HG03354 (cell line): ENCODE results near the gene CRYGB.
"Not testable (repeated sequence)": the region's sequence is repeated elsewhere in the genome, so short reads cannot be mapped to it uniquely, and the experiment has no call there.

ENCODE experiments used
- ATAC-seq: cut with Tn5 transposase; IDR thresholded peaks from one replicate; pipeline ENCODE4 v1.9.1; 2021; ENCODE audit warnings: mild to moderate bottlenecking; ENCODE audit not compliant: unreplicated experiment, poor library complexity, severe bottlenecking

CRYGB gene

DNA sequence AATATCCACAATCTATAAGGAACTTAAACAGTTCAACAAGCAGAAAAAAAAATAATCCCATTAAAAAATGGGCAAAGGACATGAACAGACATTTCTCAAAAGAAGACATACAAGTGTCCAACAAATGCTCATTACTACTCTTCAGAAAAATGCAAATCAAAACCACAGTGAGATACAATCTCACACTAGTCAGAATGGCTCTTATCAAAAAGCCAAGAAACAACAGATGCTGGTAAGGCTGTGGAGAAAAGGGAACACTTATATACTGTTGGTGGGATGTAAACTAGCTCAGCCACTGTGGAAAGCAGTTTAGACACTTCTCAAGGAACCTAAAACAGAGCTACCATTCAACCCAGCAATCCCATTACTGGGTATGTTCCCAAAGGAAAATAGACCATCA lies 7.2 kb upstream of the CRYGB start:
- no peak for ATAC-seq

GRCh38 chr2:208150956-208151355 lies 5.0 kb upstream of the CRYGB start:
- no peak for ATAC-seq

DNA sequence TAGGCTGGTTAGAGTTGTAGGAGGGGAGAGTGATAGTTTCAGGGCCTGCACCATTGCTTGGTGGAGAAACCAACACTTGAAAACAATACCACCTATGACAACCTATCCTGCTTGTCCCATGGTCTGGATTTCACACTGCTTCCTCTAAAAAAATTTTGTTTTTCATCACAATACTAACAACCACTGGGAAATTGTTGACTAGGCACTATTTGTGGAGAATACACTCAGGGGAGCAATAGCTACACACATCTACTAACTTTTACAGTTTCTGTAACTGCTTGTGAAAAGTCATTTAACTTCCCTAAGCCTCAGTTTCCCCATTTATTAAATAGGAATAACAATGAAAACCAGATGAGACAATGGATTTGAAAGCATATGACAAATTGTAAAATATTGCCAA lies 4.1 kb upstream of the CRYGB start:
- no peak for ATAC-seq

DNA sequence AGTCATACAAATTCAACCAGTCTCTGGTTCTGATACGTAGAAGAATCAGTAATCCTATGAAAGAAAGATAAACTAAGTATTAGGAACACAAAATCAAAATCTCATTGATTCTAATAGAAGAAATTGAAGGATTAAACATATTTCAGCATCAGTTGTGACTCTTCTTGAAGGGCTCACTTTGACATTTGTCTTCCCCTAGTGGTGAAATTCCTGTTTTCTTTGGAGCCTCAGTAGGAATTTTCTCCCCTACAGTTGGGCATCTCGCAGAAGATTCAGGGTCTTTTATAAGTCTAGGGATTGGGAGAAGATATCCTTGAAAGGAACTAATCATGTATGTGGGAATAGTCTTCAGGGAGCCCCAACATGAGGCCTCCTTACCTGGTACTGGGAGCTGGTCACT lies 2.8 kb upstream of the CRYGB start:
- ATAC-seq, result no peak

DNA sequence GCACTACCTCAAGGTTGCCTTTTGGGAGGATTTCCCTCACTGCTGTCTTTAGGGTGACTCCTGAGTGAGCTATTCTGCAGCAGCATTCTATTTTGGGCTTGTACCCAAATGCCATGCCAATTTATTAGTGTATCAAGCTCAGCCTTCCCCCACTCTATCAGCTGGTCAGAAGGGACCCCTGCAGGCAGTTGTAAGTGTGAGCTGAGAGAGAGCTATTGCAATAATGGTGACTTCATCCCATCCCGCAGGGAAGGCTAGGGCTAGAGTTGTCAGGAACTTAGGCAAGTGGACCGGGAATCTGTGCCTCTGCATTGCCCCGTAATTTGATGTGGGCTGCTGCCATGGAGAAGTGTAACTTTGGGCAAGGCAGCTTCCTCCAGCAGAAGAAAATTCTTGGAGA lies 1.8 kb upstream of the CRYGB start:
- ATAC-seq, result no peak

DNA sequence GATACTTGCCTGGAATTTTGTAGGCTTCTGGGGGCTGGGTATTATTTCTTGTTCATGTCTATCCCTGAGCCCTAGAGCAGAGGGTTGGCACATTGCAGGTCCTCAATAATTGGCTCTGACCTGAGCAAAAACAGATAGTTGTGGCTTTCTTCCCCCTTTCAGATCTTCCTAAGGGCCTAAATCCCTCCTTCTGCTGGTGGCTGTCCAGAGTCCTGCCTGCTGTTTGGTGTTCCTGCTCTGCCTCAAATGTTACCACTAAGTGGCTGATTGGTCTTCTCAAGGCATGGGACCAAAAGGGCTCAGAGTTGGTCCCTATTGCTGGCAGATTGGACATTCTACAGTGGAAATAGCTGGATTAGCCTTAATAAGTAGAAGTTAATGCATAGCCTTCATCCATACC lies 1.1 kb upstream of the CRYGB start:
- no peak for ATAC-seq

GRCh38 chr2:208142925-208143799 lies 2.8 kb downstream of the CRYGB start:
- no peak for ATAC-seq

GRCh38 chr2:208142240-208142924 lies 3.6 kb downstream of the CRYGB start:
- ATAC-seq, result no peak

DNA sequence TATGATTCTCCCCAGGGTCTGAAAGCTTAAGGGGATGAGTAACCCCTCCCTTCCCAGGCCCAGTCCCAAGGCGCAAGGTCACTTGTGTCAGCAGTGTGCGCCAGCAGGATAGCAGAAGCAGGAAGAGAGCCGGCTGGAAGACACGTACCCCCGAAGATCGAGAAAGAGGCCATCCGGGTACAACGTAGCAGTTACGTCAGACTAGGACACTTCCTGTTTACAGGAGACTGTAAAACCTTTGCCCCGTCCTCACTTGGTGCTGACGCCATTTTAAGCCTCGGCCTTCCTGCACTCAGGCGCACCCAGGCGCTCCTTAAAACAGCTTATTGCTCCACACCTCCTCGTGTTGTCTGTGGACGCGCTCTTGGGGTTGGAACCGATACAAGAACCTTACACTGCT lies 6.5 kb downstream of the CRYGB start:
- ATAC-seq, result no peak

- ATAC-seq, result not testable (repeated sequence)
Measured at GRCh38 chr2:208138334-208138733, 7.6 kb downstream of the CRYGB start.

GRCh38 chr2:208136716-208137094 lies 9.3 kb downstream of the CRYGB start:
- no peak for ATAC-seq

GRCh38 chr2:208135794-208136715 lies 9.9 kb downstream of the CRYGB start:
- no peak for ATAC-seq

- ATAC-seq, result no peak
Measured at GRCh38 chr2:208134928-208135586, 10.9 kb downstream of the CRYGB start.

GRCh38 chr2:208130712-208131110 lies 15.2 kb downstream of the CRYGB start:
- ATAC-seq, result no peak

- ATAC-seq, result no peak
Measured at GRCh38 chr2:208129744-208130711, 15.9 kb downstream of the CRYGB start, which contains the start of gene CRYGC. TSS of gene CRYGC (minus strand) at chr2:208129828. CDS start at chr2:208129792, 36 bp downstream.

GRCh38 chr2:208128136-208128535 lies 17.8 kb downstream of the CRYGB start:
- ATAC-seq, result no peak

- ATAC-seq, result no peak
Measured at GRCh38 chr2:208127090-208127489, 18.9 kb downstream of the CRYGB start.

- ATAC-seq, result no peak
Measured at GRCh38 chr2:208125251-208125650, 20.7 kb downstream of the CRYGB start.
